Lower leg skin (tissue), 4 donors: ENCODE measurements around the gene DUSP9. TPM values are rescaled to one million over a fixed set of nuclear protein-coding genes. Genes with fewer than 3 reads are reported as not detected.

Experiments
- DNase-seq, 2 donors: peaks; one replicate each; pipeline ENCODE4 v3.0.0-alpha.2; 2019; ENCODE audit warnings: low spot score in 2 of 2
- H3K4me3 ChIP-seq: fragments of 200-600 bp; sonication (generic); 2 replicates; pipeline ENCODE4 v1.5.1; 2017; ENCODE audit warnings: mild to moderate bottlenecking, low read depth; ENCODE audit not compliant: poor library complexity, severe bottlenecking
- CTCF ChIP-seq, 3 donors: fragments of 450-650 bp; IDR thresholded peaks; one replicate each; pipeline ENCODE4 v1.5.1; 2016; ENCODE audit warnings: antibody characterized with exemption in 3 of 3, mild to moderate bottlenecking in 3 of 3, moderate library complexity in 2 of 3
- POLR2A ChIP-seq, 2 donors: fragments of 450-650 bp; IDR thresholded peaks; one replicate each; pipeline ENCODE4 v1.6.1; 2016 to 2017; ENCODE audit warnings: antibody characterized with exemption in 2 of 2, mild to moderate bottlenecking in 1 of 2, moderate library complexity in 1 of 2
- WGBS, 2 donors: methylation state at CpG; one replicate each; pipeline ENCODE4 v1.1.5; 2018; 5-methylcytosine and 5-hydroxymethylcytosine counted together
- intact Hi-C: fragments of 100-400 bp; cut with DNase I; formaldehyde crosslinking; loops from one replicate; pipeline ENCODE4 v1.15.0; 2023; ENCODE audit warnings: low total_unique reads
- total RNA-seq, 4 donors: library from RNA; depleted of rRNA; stranded (reverse); fragments of >200 nt; gene quantifications; one replicate each; pipeline ENCODE4 v1.1.0, GENCODE V29; 2016

DUSP9 gene
- total RNA-seq, 4 donors from 2014 or later: 0.13 to 0.20 TPM; not detected in 2

- TF ChIP-seq CTCF (IDR thresholded peaks at IDR 0.05) (no peak), POLR2A (IDR thresholded peaks at IDR 0.05) (no peak)
- DNase-seq: no peak
- intact Hi-C loops: no loop called here
- no peak overlapping the region for H3K4me3 ChIP-seq
- 0 to 50% methylated on average over 1 to 9 of the region's 9 CpGs for WGBS, 2 donors
These were observed 39.7 kb downstream of the DUSP9 start for GRCh38 chrX:153686711-153687110.

- peak within 1 kb of the TSS; percentile 20 for H3K4me3 ChIP-seq
- intact Hi-C loops: no loop called here
- WGBS, 2 donors: 1 to 39% methylated on average over 29 to 31 of the region's 66 CpGs
- DNase-seq: peak; percentile 40 to 92
- TF ChIP-seq POLR2A (IDR thresholded peaks at IDR 0.05) (no peak), CTCF (IDR thresholded peaks at IDR 0.05) (no peak)
These were observed 40.4 kb downstream of the DUSP9 start, which contains the start of gene SLC6A8 for GRCh38 chrX:153687121-153688039. TSS of gene SLC6A8 (plus strand) at chrX:153687926. CDS start at chrX:153688575, 649 bp downstream.

- H3K4me3 ChIP-seq: no peak overlapping the region
- intact Hi-C loops: no loop called here
- WGBS, 2 donors: 73% methylated on average over 6 of the region's 69 CpGs; no CpG with 5 or more reads in 1 of the 2 donors
- no peak for DNase-seq
- TF ChIP-seq POLR2A (IDR thresholded peaks at IDR 0.05): no peak
- no peak for TF ChIP-seq CTCF (IDR thresholded peaks at IDR 0.05)
These were observed 41.1 kb downstream of the DUSP9 start for GRCh38 chrX:153688071-153688470.

- TF ChIP-seq CTCF (IDR thresholded peaks at IDR 0.05) (no peak), POLR2A (IDR thresholded peaks at IDR 0.05) (no peak)
- peak overlapping the region; percentile 20 for H3K4me3 ChIP-seq
- no peak for DNase-seq
- WGBS, 2 donors: 63% methylated on average over 8 of the region's 57 CpGs; no CpG with 5 or more reads in 1 of the 2 donors
- intact Hi-C loops: no loop called here
These were observed 41.5 kb downstream of the DUSP9 start for GRCh38 chrX:153688506-153688905.

GRCh38 chrX:153688911-153689590, 42.0 kb downstream of the DUSP9 start:
- no peak overlapping the region for H3K4me3 ChIP-seq
- DNase-seq: no peak
- TF ChIP-seq CTCF (IDR thresholded peaks at IDR 0.05) (no peak), POLR2A (IDR thresholded peaks at IDR 0.05) (no peak)
- intact Hi-C loops: no loop called here
- 33% methylated on average over 21 of the region's 53 CpGs; no CpG with 5 or more reads in 1 of the 2 donors for whole genome bisulfite sequencing, 2 donors
